Epithelial cell of esophagus (primary cell): ENCODE data around the gene KRTAP5-11.

Experiments
- DNase-seq: peaks from one replicate; pipeline ENCODE4 v3.0.0; 2010; ENCODE audit warnings: low read depth
- H3K4me3 ChIP-seq: 2 replicates; pipeline ENCODE4 v1.5.1; 2011; ENCODE audit warnings: mild to moderate bottlenecking, low read length, control low read depth
- TF ChIP-seq, protein P1 (sequence below): IDR thresholded peaks from 2 replicates; pipeline ENCODE4 v1.5.1; 2011; ENCODE audit warnings: low read depth, mild to moderate bottlenecking, low read length, control low read depth, inconsistent platforms; ENCODE audit not compliant: insufficient read depth; ENCODE audit errors: missing control alignments

KRTAP5-11 gene

DNA sequence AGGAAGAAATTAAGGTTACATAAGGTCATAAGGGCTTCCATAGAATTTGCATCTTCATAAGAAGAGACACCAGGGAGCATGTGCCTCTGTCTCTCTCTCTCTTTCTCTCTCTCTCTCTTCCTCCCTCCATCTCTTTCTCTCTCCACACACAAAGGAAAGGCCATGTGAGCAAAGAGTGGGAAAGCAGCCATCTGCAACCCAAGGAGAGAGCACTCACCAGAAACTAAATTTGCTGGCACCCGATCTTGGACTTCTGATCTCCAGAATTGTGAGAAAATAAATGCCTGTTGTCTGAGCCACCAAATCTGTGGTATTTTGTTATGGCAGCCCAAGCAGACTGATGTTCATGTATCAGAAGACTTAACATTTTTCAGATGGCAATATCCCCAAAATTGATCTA is 23.7 kb downstream of the KRTAP5-11 start:
- H3K4me3 ChIP-seq, result no peak overlapping the region
- TF ChIP-seq, protein P1, sequence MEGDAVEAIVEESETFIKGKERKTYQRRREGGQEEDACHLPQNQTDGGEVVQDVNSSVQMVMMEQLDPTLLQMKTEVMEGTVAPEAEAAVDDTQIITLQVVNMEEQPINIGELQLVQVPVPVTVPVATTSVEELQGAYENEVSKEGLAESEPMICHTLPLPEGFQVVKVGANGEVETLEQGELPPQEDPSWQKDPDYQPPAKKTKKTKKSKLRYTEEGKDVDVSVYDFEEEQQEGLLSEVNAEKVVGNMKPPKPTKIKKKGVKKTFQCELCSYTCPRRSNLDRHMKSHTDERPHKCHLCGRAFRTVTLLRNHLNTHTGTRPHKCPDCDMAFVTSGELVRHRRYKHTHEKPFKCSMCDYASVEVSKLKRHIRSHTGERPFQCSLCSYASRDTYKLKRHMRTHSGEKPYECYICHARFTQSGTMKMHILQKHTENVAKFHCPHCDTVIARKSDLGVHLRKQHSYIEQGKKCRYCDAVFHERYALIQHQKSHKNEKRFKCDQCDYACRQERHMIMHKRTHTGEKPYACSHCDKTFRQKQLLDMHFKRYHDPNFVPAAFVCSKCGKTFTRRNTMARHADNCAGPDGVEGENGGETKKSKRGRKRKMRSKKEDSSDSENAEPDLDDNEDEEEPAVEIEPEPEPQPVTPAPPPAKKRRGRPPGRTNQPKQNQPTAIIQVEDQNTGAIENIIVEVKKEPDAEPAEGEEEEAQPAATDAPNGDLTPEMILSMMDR, result no peak
- DNase-seq, result no peak

DNA sequence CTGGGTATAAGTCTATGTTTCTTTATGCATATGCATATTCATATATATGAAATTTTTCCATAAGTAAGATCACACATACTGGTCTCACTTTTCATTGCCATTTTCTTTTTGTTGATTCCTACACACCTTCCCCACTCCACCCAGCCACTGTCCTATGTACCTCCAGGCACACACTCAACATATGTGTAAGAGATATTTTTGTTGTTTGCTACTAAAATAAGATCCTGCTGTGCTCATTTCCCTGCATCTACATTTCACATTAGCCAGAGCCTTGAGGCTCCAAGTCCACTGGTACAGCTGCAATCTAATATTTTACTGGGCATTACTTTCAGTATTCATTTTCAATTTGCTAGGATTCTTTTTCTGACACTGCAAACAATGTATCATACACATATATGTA is 25.4 kb downstream of the KRTAP5-11 start:
- no peak overlapping the region for H3K4me3 ChIP-seq
- TF ChIP-seq, protein P1, result no peak
- DNase-seq, result no peak

DNA sequence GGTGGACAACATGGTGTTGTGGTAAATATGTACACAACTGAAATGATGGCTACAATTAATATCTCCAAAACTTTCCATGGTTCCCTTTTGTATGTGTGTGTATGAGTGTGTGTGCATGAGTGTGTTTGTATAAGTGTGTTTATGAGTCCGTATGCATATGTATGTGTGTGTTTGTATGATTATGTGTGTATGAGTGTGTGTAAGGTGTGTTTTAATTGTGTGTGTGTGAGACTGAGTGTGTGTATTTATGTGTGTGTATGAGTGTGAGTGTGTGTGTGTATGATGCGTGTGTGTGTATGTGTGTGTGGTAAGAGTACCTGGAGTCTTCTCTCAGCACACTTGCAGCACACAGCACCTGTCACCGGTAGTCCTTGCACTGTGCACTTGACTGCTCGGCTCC is 26.7 kb downstream of the KRTAP5-11 start:
- H3K4me3 ChIP-seq, result no peak overlapping the region
- no peak for DNase-seq
- TF ChIP-seq, protein P1, result no peak

DNA sequence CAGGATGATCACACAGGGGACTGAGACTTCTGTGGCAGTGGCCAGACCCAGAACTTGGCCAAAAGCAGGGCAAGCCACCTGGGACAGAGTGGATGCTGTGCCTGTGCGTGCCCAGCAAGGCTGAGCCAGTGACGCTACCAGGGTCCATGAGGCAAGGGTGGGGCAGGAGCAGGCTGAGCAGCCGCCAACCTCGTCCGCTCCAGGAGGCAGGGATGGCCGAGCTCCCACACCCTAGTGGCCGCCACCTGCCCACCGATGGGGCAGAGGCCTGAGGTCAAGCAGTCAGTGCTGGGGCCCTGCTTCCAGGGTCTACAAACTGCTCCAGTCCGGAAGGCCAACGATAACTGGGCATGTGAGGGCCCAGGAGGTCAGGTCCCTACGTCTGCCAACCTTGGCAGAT is 27.2 kb downstream of the KRTAP5-11 start:
- TF ChIP-seq, protein P1, result no peak
- no peak overlapping the region for H3K4me3 ChIP-seq
- DNase-seq, result no peak

DNA sequence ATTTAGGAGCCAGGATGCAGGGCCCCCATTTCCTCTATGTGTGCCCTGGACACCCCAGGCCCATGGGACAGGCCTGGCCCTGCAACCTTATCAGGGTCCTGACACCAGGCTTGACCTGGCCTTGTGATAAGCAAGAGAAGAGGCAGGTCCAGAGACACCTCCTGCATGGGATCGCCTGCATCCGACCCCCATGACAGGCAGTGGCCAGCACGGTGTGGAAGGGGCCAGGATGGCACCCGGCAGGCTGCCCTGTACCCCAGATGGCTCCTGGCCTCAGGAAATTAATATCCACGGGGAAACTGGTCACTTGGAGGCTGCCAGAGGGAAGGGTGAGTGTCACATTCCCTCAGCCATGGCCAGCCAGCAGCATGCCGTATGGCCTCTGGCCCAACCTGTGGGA is 27.7 kb downstream of the KRTAP5-11 start:
- TF ChIP-seq, protein P1, result no peak
- no peak for DNase-seq
- no peak overlapping the region for H3K4me3 ChIP-seq

DNA sequence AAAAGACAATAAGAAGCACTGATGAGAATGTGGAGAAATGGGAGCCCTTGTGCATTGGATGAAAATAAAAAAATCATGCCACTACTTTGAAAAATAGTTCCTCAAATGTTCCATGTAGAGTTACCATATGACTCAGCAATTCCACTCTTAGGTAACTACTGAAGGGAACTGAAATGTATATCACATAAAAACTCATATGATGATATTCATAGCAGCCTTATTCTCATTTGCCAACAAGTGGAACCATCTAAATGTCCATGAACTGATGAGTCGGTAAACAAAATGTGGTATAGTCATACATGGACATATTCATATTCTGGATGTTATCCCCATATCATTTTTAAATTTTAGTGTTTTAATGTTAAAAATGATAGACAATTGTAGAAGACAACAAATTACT is 31.0 kb downstream of the KRTAP5-11 start:
- TF ChIP-seq, protein P1, result no peak
- DNase-seq, result no peak
- H3K4me3 ChIP-seq, result no peak overlapping the region

DNA sequence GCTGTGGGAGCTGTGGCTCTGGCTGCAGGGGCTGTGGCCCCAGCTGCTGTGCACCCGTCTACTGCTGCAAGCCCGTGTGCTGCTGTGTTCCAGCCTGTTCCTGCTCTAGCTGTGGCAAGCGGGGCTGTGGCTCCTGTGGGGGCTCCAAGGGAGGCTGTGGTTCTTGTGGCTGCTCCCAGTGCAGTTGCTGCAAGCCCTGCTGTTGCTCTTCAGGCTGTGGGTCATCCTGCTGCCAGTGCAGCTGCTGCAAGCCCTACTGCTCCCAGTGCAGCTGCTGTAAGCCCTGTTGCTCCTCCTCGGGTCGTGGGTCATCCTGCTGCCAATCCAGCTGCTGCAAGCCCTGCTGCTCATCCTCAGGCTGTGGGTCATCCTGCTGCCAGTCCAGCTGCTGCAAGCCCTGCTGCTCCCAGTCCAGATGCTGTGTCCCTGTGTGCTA is 33.9 kb downstream of the KRTAP5-11 start:
- no peak overlapping the region for H3K4me3 ChIP-seq
- no peak for DNase-seq
- TF ChIP-seq, protein P1, result no peak
